ENCODE results near the gene SCN2B.

Gene SCN2B

GRCh38 chr11:118132385-118133151 is 43.9 kb downstream of the SCN2B start:
- DNase-seq: no peak

- no peak for DNase-seq
Measured at GRCh38 chr11:118129471-118130172, 46.8 kb downstream of the SCN2B start.

- DNase-seq: no peak
Measured at GRCh38 chr11:118128721-118129470, 47.5 kb downstream of the SCN2B start.

- DNase-seq: no peak
Measured at GRCh38 chr11:118128310-118128709, 48.1 kb downstream of the SCN2B start.

GRCh38 chr11:118126082-118126838 is 50.2 kb downstream of the SCN2B start:
- DNase-seq: no peak

- peak; percentile 21 for DNase-seq
Measured at GRCh38 chr11:118124929-118125535, 51.4 kb downstream of the SCN2B start.

- DNase-seq: no peak
Measured at GRCh38 chr11:118120793-118121192, 55.6 kb downstream of the SCN2B start.

- no peak for DNase-seq
Measured at GRCh38 chr11:118117790-118118601, 58.4 kb downstream of the SCN2B start.

GRCh38 chr11:118115048-118115447 is 61.4 kb downstream of the SCN2B start:
- DNase-seq: no peak

- no peak for DNase-seq
Measured at GRCh38 chr11:118114266-118114665, 62.2 kb downstream of the SCN2B start.

- no peak for DNase-seq
Measured at GRCh38 chr11:118112711-118113430, 63.6 kb downstream of the SCN2B start.

Measured in NCI-H1092 treated with DMSO at 0.1 percent for 48 hours (cell line).